ENCODE measurements around the gene FRMD6.

The FRMD6 gene

DNA sequence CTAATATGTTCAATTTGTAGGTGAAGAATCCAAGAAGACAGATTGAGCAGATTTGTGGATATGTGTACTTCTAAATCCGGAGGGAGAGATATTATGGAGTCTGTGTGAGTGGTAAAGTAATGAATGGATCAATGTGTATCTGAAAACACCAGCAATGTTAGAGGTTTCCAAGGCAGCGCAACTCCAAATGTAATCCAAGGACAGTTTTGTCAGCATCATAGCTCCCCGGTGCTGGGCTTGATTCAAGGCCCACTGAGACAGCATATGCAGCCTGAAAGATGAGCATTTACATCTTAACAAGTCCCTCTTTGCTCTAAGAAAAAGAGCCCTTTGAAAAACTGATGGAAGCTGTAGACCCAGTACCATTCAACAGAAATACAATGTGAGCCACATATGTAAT, 38.3 kb upstream of the FRMD6 start:
- TF ChIP-seq SIN3A (IDR thresholded peaks at IDR 0.05; ENCODE audit: borderline replicate concordance, insufficient read depth, low read length) (no peak), FOXP2 (optimal IDR thresholded peaks at IDR 0.05; ENCODE audit: borderline replicate concordance, extremely low read depth, extremely low read length, insufficient read depth) (no peak), POLR2AphosphoS5 (IDR thresholded peaks at IDR 0.05; ENCODE audit: low read depth, low read length) (no peak), TAF1 (IDR thresholded peaks at IDR 0.05; ENCODE audit: borderline replicate concordance, insufficient read depth, low read length) (no peak)
- TF ChIP-seq, protein P1, sequence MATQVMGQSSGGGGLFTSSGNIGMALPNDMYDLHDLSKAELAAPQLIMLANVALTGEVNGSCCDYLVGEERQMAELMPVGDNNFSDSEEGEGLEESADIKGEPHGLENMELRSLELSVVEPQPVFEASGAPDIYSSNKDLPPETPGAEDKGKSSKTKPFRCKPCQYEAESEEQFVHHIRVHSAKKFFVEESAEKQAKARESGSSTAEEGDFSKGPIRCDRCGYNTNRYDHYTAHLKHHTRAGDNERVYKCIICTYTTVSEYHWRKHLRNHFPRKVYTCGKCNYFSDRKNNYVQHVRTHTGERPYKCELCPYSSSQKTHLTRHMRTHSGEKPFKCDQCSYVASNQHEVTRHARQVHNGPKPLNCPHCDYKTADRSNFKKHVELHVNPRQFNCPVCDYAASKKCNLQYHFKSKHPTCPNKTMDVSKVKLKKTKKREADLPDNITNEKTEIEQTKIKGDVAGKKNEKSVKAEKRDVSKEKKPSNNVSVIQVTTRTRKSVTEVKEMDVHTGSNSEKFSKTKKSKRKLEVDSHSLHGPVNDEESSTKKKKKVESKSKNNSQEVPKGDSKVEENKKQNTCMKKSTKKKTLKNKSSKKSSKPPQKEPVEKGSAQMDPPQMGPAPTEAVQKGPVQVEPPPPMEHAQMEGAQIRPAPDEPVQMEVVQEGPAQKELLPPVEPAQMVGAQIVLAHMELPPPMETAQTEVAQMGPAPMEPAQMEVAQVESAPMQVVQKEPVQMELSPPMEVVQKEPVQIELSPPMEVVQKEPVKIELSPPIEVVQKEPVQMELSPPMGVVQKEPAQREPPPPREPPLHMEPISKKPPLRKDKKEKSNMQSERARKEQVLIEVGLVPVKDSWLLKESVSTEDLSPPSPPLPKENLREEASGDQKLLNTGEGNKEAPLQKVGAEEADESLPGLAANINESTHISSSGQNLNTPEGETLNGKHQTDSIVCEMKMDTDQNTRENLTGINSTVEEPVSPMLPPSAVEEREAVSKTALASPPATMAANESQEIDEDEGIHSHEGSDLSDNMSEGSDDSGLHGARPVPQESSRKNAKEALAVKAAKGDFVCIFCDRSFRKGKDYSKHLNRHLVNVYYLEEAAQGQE (IDR thresholded peaks at IDR 0.05; ENCODE audit: insufficient read depth in 1 of 2, low read depth in 2 of 2, low read length in 2 of 2) = no peak

DNA sequence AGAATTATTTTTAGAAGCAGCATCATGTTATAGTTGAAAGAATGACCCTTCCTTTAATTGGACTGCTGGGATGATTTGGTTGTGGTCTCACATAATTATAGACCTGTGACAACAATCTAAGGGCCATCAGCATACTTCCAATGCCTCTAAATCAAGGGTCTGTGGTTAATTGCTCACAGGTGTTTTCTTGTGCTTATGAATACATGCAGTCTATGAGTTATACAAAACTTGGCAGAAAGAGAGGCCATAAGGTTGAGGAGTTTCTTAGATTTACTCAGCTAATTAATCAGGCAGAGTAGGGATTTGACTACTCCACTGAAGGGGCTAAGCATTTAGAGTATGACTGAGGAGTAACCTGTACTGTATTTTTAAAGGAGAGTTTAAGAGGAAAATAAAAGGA, 37.0 kb upstream of the FRMD6 start:
- TF ChIP-seq TAF1 (IDR thresholded peaks at IDR 0.05; ENCODE audit: borderline replicate concordance, insufficient read depth, low read length) (no peak), FOXP2 (optimal IDR thresholded peaks at IDR 0.05; ENCODE audit: borderline replicate concordance, extremely low read depth, extremely low read length, insufficient read depth) (no peak), SIN3A (IDR thresholded peaks at IDR 0.05; ENCODE audit: borderline replicate concordance, insufficient read depth, low read length) (no peak), POLR2AphosphoS5 (IDR thresholded peaks at IDR 0.05; ENCODE audit: low read depth, low read length) (no peak)
- TF ChIP-seq, protein P1 (IDR thresholded peaks at IDR 0.05; ENCODE audit: insufficient read depth in 1 of 2, low read depth in 2 of 2, low read length in 2 of 2) = no peak

DNA sequence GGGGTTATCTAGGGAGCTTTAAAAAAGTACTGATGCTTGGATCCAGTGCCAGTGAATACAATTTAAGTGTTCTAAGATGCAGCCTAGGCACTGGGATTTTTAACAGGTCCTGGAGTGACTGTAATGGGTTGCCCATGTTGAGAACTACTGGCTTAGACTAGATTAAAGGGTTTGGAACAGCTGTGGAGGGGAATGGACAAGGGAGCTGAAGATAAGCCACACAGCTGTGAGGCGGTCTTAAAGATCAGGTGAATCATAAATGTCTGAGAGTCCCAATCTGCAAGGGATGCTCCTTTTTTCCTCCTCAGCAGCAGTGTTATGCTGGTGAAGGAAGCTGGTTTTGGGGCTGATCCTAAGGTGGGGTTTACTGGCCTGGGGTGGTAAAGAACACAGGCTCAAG, 35.5 kb upstream of the FRMD6 start:
- TF ChIP-seq TAF1 (IDR thresholded peaks at IDR 0.05; ENCODE audit: borderline replicate concordance, insufficient read depth, low read length) (no peak), FOXP2 (optimal IDR thresholded peaks at IDR 0.05; ENCODE audit: borderline replicate concordance, extremely low read depth, extremely low read length, insufficient read depth) (no peak), SIN3A (IDR thresholded peaks at IDR 0.05; ENCODE audit: borderline replicate concordance, insufficient read depth, low read length) (no peak), POLR2AphosphoS5 (IDR thresholded peaks at IDR 0.05; ENCODE audit: low read depth, low read length) (no peak)
- TF ChIP-seq, protein P1 (IDR thresholded peaks at IDR 0.05; ENCODE audit: insufficient read depth in 1 of 2, low read depth in 2 of 2, low read length in 2 of 2) = no peak

DNA sequence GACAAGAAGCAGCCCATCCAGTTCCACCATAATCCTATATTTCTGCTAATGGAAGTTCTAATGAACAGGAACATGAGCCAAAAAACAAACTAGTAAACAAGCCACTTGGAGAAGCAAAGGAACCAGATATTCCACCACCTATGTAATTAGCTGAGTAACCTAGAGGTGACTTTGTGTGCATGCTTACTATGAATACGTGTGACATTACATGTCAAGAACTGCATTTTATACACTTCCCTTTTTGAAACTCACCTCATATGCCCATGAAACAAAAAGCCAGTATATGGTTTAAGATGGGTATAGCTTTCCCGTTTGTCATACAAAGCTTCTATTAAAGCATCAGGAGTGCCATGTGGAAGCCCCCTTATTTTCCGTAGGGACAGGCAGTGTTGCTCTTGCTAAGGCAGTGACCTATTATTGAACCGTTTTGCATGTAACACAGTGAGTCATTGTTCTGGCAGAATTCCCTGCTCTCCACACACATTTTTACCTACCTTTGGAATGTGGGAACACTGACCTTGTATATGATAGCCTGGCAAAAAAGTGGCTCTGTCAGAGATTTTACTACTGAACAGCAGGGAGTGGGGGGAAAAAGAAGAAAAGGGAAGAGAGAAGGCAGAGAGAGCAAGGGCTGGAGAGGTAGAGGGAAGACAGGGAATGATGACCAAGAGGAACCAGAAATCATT, 34.8 kb upstream of the FRMD6 start:
- TF ChIP-seq TAF1 (IDR thresholded peaks at IDR 0.05; ENCODE audit: borderline replicate concordance, insufficient read depth, low read length) = no peak
- TF ChIP-seq POLR2AphosphoS5 (IDR thresholded peaks at IDR 0.05; ENCODE audit: low read depth, low read length) = no peak
- TF ChIP-seq, protein P1 (IDR thresholded peaks at IDR 0.05; ENCODE audit: insufficient read depth in 1 of 2, low read depth in 2 of 2, low read length in 2 of 2) = no peak
- no peak for TF ChIP-seq SIN3A (IDR thresholded peaks at IDR 0.05; ENCODE audit: borderline replicate concordance, insufficient read depth, low read length)
- TF ChIP-seq FOXP2 (optimal IDR thresholded peaks at IDR 0.05; ENCODE audit: borderline replicate concordance, extremely low read depth, extremely low read length, insufficient read depth) = no peak

Data from PFSK-1 (cell line).